BLaER1 (cell line): Measurements from ENCODE around the gene SLC35G4.

Source experiments
- H3K27ac ChIP-seq: shearing (Covaris generic); formaldehyde crosslinking; 2 replicates; pipeline ENCODE4 v1.8.1; 2022
- H3K27me3 ChIP-seq: shearing (Covaris generic); formaldehyde crosslinking; 2 replicates; pipeline ENCODE4 v1.8.1; 2022
- H3K36me3 ChIP-seq: shearing (Covaris generic); formaldehyde crosslinking; 2 replicates; pipeline ENCODE4 v1.8.1; 2022
- H3K4me1 ChIP-seq: shearing (Covaris generic); formaldehyde crosslinking; 2 replicates; pipeline ENCODE4 v1.8.1; 2022
- H3K4me2 ChIP-seq: shearing (Covaris generic); formaldehyde crosslinking; 2 replicates; pipeline ENCODE4 v1.8.1; 2022
- H3K4me3 ChIP-seq: shearing (Covaris generic); formaldehyde crosslinking; 2 replicates; pipeline ENCODE4 v1.8.1; 2022
- H3K9ac ChIP-seq: shearing (Covaris generic); formaldehyde crosslinking; 2 replicates; pipeline ENCODE4 v1.8.1; 2022
- H3K9me3 ChIP-seq: shearing (Covaris generic); formaldehyde crosslinking; 2 replicates; pipeline ENCODE4 v1.8.1; 2022
- H4K20me1 ChIP-seq: shearing (Covaris generic); formaldehyde crosslinking; 2 replicates; pipeline ENCODE4 v1.8.1; 2022
- Cebpa-rat ChIP-seq: shearing (Covaris generic); IDR thresholded peaks from 2 replicates; pipeline ENCODE4 v1.8.1; 2022

The SLC35G4 gene

DNA sequence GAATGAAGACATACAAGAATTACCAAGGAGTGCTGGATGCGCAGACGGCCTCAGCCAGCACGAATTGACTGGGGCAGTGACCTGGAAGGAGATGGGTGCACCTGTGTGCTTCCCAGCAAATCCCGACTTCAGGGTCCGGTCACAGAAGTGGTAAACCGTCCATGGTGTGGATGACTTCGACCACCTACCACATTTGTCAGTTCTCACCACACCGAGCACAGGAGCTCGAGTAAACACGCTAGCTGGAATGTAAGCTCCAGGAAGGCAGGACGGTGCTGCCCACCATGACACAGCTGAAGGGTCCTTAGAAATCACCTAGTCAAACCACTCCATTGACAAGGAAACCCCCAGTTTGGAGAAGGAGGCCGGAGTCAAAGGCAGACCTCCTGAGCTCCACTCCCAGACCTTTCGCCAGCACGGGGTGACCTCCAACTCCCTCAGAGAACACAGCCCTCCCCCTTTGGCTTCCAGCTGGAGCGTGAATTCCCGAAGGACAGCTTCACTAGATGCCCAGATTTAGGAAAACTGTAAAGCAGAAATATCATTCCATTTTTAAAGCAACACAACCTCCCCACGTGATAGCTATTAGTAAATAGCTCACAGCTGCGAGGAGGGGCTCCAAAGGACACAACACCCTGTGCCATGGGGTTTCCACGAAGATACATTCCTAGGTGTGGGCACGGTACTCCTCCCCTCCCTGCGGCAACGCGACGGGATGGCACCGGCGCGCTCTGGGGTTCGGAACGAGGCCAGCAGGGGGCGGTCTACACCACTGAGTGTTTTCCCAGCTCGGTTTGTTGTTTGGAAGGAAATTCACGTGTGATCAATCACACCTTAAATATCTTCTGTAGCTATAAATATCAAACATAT lies 45.6 kb downstream of the SLC35G4 start:
- H3K9me3 ChIP-seq, result no peaks in the 10 kb centered on the region
- no peaks in the 10 kb centered on the region for H3K27me3 ChIP-seq
- H3K9ac ChIP-seq, result no peak overlapping the region
- H3K4me2 ChIP-seq, result no peak overlapping the region
- no peaks in the 10 kb centered on the region for H3K36me3 ChIP-seq
- H3K27ac ChIP-seq, result no peak overlapping the region
- H3K4me3 ChIP-seq, result no peak overlapping the region
- TF ChIP-seq Cebpa-rat, result no peak
- no peaks in the 10 kb centered on the region for H4K20me1 ChIP-seq
- no peaks in the 10 kb centered on the region for H3K4me1 ChIP-seq

DNA sequence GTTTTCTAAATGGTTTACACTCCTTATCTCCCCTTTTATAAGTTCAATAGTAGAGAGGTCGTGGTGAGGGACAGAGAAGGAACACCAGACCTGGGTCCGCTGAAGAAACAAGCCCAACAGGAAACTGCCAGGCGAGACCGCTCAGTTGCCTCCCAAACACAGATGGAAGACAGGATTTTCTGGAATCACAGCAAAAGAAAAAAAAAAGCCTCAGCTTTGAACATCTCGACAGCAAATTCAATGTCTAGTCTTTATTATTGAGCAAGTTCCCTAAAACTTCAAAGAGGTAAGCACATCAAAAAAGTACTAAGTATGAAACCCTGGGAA lies 46.2 kb downstream of the SLC35G4 start:
- Histone ChIP-seq H3K9me3 (no peaks in the 10 kb centered on the region), H3K4me3 (no peak overlapping the region), H3K4me1 (no peaks in the 10 kb centered on the region), H3K36me3 (no peaks in the 10 kb centered on the region), H4K20me1 (no peaks in the 10 kb centered on the region), H3K27me3 (no peaks in the 10 kb centered on the region), H3K27ac (no peak overlapping the region), H3K9ac (no peak overlapping the region), H3K4me2 (no peak overlapping the region)
- no peak for TF ChIP-seq Cebpa-rat

DNA sequence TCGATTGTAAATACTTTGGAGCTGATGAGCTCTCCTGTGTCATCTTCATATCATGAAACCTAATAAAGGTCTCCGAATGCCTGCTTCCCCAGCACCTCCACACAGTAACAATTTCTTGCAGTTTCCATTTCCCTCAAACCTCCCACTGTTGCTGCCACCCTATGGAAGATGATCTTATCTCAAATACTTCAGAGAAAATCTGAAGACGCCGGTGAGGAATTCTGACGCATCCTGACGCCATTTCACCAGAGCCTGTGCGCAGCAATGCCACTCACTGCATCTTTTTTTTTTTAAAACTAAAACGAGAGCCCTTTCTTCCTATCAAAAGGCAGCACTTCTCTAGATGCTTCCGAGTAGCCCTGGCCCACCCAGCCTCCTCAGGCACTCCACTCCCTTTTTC lies 47.8 kb downstream of the SLC35G4 start:
- H3K9ac ChIP-seq, result no peak overlapping the region
- no peaks in the 10 kb centered on the region for H3K27me3 ChIP-seq
- H3K27ac ChIP-seq, result no peak overlapping the region
- H4K20me1 ChIP-seq, result no peaks in the 10 kb centered on the region
- H3K4me2 ChIP-seq, result no peak overlapping the region
- H3K4me3 ChIP-seq, result no peak overlapping the region
- TF ChIP-seq Cebpa-rat, result no peak
- no peaks in the 10 kb centered on the region for H3K9me3 ChIP-seq
- no peaks in the 10 kb centered on the region for H3K4me1 ChIP-seq
- H3K36me3 ChIP-seq, result no peaks in the 10 kb centered on the region

GRCh38 chr18:11657554-11657953 lies 48.2 kb downstream of the SLC35G4 start:
- H4K20me1 ChIP-seq, result no peaks in the 10 kb centered on the region
- H3K27ac ChIP-seq, result no peak overlapping the region
- H3K4me3 ChIP-seq, result no peak overlapping the region
- no peaks in the 10 kb centered on the region for H3K9me3 ChIP-seq
- no peak for TF ChIP-seq Cebpa-rat
- no peaks in the 10 kb centered on the region for H3K27me3 ChIP-seq
- H3K36me3 ChIP-seq, result no peaks in the 10 kb centered on the region
- H3K9ac ChIP-seq, result no peak overlapping the region
- no peaks in the 10 kb centered on the region for H3K4me1 ChIP-seq
- H3K4me2 ChIP-seq, result no peak overlapping the region

DNA sequence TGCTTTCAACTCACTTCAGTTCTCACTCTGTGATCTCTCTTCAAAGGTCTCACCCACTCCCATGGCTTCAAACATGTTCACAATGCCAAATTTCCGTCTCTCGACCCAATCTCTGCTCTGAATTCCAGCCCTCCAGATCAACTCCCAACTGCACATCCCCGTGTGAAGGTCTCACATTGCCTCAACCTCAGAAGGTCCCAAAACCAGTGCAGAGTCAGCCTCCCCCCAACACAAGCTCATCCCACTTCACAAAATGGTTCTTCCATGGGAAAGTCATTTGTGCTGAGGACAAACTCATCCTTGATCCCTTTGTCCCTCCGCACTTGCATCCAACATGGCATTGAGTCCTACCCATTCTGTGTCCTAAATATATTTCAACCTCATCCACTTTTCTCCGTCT lies 48.6 kb downstream of the SLC35G4 start:
- no peaks in the 10 kb centered on the region for H3K4me1 ChIP-seq
- H3K27ac ChIP-seq, result no peak overlapping the region

DNA sequence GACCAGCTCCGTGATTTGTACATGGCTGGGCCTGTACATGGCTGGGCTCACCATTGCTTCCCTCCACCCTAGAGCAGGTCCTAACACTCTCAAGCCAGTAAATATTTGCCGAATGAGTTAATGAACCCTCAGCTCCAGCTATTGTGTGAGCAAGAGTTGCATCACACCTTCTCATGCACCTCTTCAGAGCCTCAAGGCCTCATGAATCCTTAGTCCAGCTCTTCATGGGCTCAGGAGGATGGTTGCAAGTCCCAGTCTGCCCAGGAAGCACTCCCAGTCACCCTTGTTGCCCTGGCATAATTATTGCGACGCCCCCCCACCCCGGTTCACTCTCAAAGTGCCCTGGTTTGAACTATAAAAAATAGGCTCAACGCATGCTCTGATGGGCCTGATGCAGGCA lies 49.6 kb downstream of the SLC35G4 start:
- H3K27me3 ChIP-seq, result no peaks in the 10 kb centered on the region
- H3K27ac ChIP-seq, result no peak overlapping the region
- H3K36me3 ChIP-seq, result no peaks in the 10 kb centered on the region
- H3K4me2 ChIP-seq, result no peak overlapping the region
- no peaks in the 10 kb centered on the region for H3K9me3 ChIP-seq
- no peak overlapping the region for H3K4me3 ChIP-seq
- no peaks in the 10 kb centered on the region for H4K20me1 ChIP-seq
- H3K4me1 ChIP-seq, result no peaks in the 10 kb centered on the region
- no peak overlapping the region for H3K9ac ChIP-seq
- TF ChIP-seq Cebpa-rat, result no peak

More for the DNA sequence above, 48.6 kb downstream of the SLC35G4 start:
- Histone ChIP-seq H4K20me1 (no peaks in the 10 kb centered on the region), H3K27me3 (no peaks in the 10 kb centered on the region), H3K4me3 (no peak overlapping the region), H3K9me3 (no peaks in the 10 kb centered on the region), H3K4me2 (no peak overlapping the region), H3K9ac (no peak overlapping the region), H3K36me3 (no peaks in the 10 kb centered on the region)
- no peak for TF ChIP-seq Cebpa-rat
